Neuron (in vitro differentiated cells): Measurements from ENCODE around the gene FABP2.

ENCODE experiments used
- H2AFZ ChIP-seq: one replicate; pipeline ENCODE4 v1.6.1; 2013; ENCODE audit warnings: low read depth, mild to moderate bottlenecking, inconsistent platforms, low read length, moderate library complexity
- H3K27me3 ChIP-seq: one replicate; pipeline ENCODE4 v1.6.1; 2013; ENCODE audit warnings: low read length; ENCODE audit not compliant: insufficient read depth
- H3K36me3 ChIP-seq: one replicate; pipeline ENCODE4 v1.6.1; 2013; ENCODE audit warnings: low read length; ENCODE audit not compliant: insufficient read depth
- H3K4me1 ChIP-seq: one replicate; pipeline ENCODE4 v1.6.1; 2013; ENCODE audit warnings: low read length; ENCODE audit not compliant: insufficient read depth
- H3K4me3 ChIP-seq: 2 replicates; pipeline ENCODE4 v1.5.1; 2013; ENCODE audit warnings: mild to moderate bottlenecking, low read length, moderate library complexity
- H3K9me3 ChIP-seq: one replicate; pipeline ENCODE4 v1.6.1; 2013; ENCODE audit warnings: low read length

FABP2 gene

DNA sequence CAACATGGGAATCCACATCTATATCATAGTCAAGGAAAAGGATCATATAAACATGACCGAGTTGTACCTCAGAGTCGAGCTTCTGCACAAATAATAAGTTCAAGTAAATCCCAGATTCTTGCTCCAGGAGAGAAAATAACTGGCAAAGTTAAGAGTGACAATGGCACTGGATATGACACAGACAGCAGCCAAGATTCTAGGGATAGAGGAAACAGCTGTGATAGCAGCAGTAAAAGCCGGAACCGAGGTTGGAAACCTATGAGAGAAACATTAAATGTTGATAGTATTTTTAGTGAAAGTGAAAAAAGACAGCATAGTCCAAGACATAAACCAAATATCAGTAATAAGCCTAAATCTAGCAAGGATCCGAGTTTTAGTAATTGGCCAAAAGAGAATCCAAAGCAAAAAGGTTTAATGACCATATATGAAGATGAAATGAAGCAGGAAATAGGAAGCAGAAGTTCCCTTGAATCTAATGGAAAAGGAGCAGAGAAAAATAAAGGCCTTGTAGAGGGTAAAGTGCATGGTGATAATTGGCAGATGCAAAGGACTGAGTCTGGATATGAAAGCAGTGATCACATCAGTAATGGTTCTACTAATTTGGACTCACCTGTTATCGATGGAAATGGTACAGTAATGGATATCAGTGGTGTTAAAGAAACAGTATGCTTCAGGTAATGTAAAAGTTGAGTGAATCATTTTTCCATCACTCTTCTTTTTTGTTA lies 50.4 kb downstream of the FABP2 start:
- H2AFZ ChIP-seq: no peak overlapping the region
- no peaks in the 10 kb centered on the region for H3K9me3 ChIP-seq
- peaks cover 2% of the 10 kb centered on the region for H3K36me3 ChIP-seq
- no peaks in the 10 kb centered on the region for H3K4me1 ChIP-seq
- H3K27me3 ChIP-seq: no peaks in the 10 kb centered on the region
- H3K4me3 ChIP-seq: no peak overlapping the region

DNA sequence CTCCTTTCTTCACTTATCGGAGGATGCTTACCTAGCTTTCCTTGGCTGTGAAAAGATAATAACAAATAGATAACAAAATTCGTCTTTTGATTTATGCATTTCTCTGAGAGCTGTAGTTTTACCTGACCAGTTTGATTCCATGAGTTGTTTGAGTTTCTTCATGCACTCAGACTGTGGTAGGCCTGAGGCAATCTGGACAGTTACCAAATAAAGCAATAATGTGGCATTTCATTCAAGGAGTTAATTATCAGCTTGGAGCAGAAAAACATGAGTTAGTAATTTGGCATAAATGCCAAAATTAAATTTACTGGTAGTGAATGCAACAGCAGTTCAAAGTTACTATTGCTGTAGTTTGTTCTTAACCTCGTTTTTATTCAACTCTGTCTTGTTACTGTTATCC lies 53.5 kb downstream of the FABP2 start:
- Histone ChIP-seq H3K9me3 (no peaks in the 10 kb centered on the region), H3K4me1 (no peaks in the 10 kb centered on the region), H3K36me3 (peaks cover 2% of the 10 kb centered on the region), H2AFZ (no peak overlapping the region), H3K4me3 (no peak overlapping the region), H3K27me3 (no peaks in the 10 kb centered on the region)
